Smooth muscle cell (in vitro differentiated cells): Measurements from ENCODE around the gene THBS4. TPM values are rescaled to one million over a fixed set of nuclear protein-coding genes. Genes with fewer than 3 reads are reported as not detected.

Experiments used
- DNase-seq: peaks from one replicate; lab custom pipeline; 2025; ENCODE audit not compliant: unreplicated experiment; lab: John Stamatoyannopoulos, UW
- H2AFZ ChIP-seq: fragments of 200-600 bp; sonication (generic); 2 replicates; pipeline ENCODE4 v1.6.0; 2016; ENCODE audit warnings: antibody characterized with exemption, low read depth, mild to moderate bottlenecking
- H3F3A ChIP-seq: fragments of 200-600 bp; sonication (generic); 2 replicates; pipeline ENCODE4 v1.6.0; 2017; ENCODE audit warnings: antibody characterized with exemption, low read depth
- H3K27ac ChIP-seq: fragments of 200-600 bp; sonication (generic); 2 replicates; pipeline ENCODE4 v1.5.1; 2016; ENCODE audit warnings: low read depth, mild to moderate bottlenecking
- H3K27me3 ChIP-seq: fragments of 200-600 bp; sonication (generic); 2 replicates; pipeline ENCODE4 v1.6.1; 2016; ENCODE audit warnings: low read depth, mild to moderate bottlenecking
- H3K36me3 ChIP-seq: fragments of 200-600 bp; sonication (generic); 2 replicates; pipeline ENCODE4 v1.5.1; 2016; ENCODE audit warnings: low read depth
- H3K4me1 ChIP-seq: fragments of 200-600 bp; sonication (generic); 2 replicates; pipeline ENCODE4 v1.5.1; 2016; ENCODE audit warnings: low read depth
- H3K4me2 ChIP-seq: fragments of 200-600 bp; sonication (generic); 2 replicates; pipeline ENCODE4 v1.6.0; 2016; ENCODE audit warnings: mild to moderate bottlenecking
- H3K4me3 ChIP-seq: fragments of 200-600 bp; sonication (generic); 2 replicates; pipeline ENCODE4 v1.5.1; 2016; ENCODE audit warnings: mild to moderate bottlenecking
- H3K79me2 ChIP-seq: fragments of 200-600 bp; sonication (generic); 2 replicates; pipeline ENCODE4 v1.6.0; 2016; ENCODE audit warnings: low read depth, mild to moderate bottlenecking
- H3K9ac ChIP-seq: fragments of 200-600 bp; sonication (generic); 2 replicates; pipeline ENCODE4 v1.6.0; 2016; ENCODE audit warnings: low read depth
- H3K9me3 ChIP-seq: fragments of 200-600 bp; sonication (generic); replicated peaks from 2 replicates; pipeline ENCODE4 v1.5.1; 2016; ENCODE audit warnings: low read depth
- H4K20me1 ChIP-seq: fragments of 200-600 bp; sonication (generic); 2 replicates; pipeline ENCODE4 v1.6.0; 2016; ENCODE audit warnings: low read depth
- WGBS: methylation state at CpG from one replicate; pipeline ENCODE4 v1.1.7; 2016; ENCODE audit warnings: low lambda C conversion rate; 5-methylcytosine and 5-hydroxymethylcytosine counted together
- polyA plus RNA-seq: library from polyadenylated mRNA; unstranded; fragments of >200 nt; fragmentation: Nextera tagmentation; extraction: Ambion mirVana; gene quantifications from 2 replicates; pipeline ENCODE4 v1.2.1, GENCODE V29; 2016
- total RNA-seq: library from RNA; depleted of rRNA; stranded (reverse); fragments of >200 nt; gene quantifications from 2 replicates; pipeline ENCODE4 v1.2.3, GENCODE V29; 2014
- TF ChIP-seq, protein P1 (sequence below): fragments of 200-600 bp; sonication (generic); IDR thresholded peaks from 2 replicates; pipeline ENCODE4 v1.5.1; 2017; ENCODE audit warnings: borderline replicate concordance, mild to moderate bottlenecking, antibody characterized with exemption; ENCODE audit not compliant: insufficient read depth, poor library complexity, severe bottlenecking

The THBS4 gene
- total and polyA plus RNA-seq, 2 experiments from 2014 or later: 0.61 to 2.9 TPM

DNA sequence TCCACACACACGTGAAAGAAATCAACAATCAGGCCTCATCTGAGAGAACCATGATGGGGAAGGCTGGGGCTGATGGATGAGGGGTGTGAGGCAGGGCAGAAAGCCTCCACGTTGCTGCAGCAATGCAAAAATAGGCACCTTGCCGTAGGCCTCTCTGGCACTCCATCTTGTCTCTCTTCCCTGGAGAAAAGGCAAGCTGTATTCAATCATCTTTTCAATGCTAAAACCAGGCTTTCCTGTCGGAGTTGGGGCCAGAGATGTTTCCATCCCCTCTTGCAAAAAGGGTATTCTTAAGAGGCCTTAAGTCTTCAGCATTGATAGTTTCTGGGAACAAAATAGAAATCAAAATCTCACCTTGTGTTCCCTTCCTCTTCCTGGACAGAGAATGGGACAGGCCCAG lies 80.9 kb downstream of the THBS4 start:
- H3K27ac ChIP-seq: no peak overlapping the region
- H3K9ac ChIP-seq: no peak overlapping the region
- H2AFZ ChIP-seq: no peak overlapping the region
- TF ChIP-seq, protein P1, sequence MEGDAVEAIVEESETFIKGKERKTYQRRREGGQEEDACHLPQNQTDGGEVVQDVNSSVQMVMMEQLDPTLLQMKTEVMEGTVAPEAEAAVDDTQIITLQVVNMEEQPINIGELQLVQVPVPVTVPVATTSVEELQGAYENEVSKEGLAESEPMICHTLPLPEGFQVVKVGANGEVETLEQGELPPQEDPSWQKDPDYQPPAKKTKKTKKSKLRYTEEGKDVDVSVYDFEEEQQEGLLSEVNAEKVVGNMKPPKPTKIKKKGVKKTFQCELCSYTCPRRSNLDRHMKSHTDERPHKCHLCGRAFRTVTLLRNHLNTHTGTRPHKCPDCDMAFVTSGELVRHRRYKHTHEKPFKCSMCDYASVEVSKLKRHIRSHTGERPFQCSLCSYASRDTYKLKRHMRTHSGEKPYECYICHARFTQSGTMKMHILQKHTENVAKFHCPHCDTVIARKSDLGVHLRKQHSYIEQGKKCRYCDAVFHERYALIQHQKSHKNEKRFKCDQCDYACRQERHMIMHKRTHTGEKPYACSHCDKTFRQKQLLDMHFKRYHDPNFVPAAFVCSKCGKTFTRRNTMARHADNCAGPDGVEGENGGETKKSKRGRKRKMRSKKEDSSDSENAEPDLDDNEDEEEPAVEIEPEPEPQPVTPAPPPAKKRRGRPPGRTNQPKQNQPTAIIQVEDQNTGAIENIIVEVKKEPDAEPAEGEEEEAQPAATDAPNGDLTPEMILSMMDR: no peak
- no peaks in the 10 kb centered on the region for H3F3A ChIP-seq
- 91% methylated on average over 4 of the region's 4 CpGs for WGBS
- H3K27me3 ChIP-seq: no peaks in the 10 kb centered on the region
- no peak overlapping the region for H3K4me2 ChIP-seq
- DNase-seq: no peak
- H3K9me3 ChIP-seq: no peaks in the 10 kb centered on the region
- H3K4me3 ChIP-seq: no peak overlapping the region
- peaks cover 14% of the 10 kb centered on the region for H3K4me1 ChIP-seq
- no peaks in the 10 kb centered on the region for H4K20me1 ChIP-seq
- no peaks in the 10 kb centered on the region for H3K36me3 ChIP-seq
- H3K79me2 ChIP-seq: no peaks in the 10 kb centered on the region

DNA sequence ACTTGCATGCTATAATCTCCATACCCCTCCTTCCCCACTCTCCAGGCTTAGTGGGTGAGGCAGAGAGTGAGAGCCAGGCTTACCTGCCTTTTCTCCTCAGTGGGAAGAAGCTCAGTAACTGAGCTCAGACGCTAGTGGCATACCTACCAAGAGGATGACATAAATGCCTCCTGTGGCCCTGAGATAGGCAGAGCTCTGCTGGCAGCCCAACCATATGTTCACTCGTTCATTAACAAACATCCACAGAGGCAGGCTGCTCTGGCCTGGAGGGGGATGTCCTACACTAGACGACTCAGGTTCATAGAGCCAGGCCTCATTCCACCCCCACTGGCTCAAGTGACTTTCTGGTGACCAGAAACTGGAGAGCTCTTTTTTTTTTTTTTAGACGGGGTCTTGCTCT lies 81.3 kb downstream of the THBS4 start:
- Histone ChIP-seq H3K9ac (no peak overlapping the region), H2AFZ (no peak overlapping the region), H3K79me2 (no peaks in the 10 kb centered on the region), H3F3A (no peaks in the 10 kb centered on the region), H4K20me1 (no peaks in the 10 kb centered on the region), H3K4me1 (peaks cover 10% of the 10 kb centered on the region), H3K4me3 (no peak overlapping the region), H3K9me3 (no peaks in the 10 kb centered on the region), H3K4me2 (no peak overlapping the region), H3K27ac (no peak overlapping the region), H3K36me3 (no peaks in the 10 kb centered on the region), H3K27me3 (no peaks in the 10 kb centered on the region)
- DNase-seq: no peak
- 67% methylated on average over 4 of the region's 4 CpGs for WGBS
- TF ChIP-seq, protein P1: no peak

DNA sequence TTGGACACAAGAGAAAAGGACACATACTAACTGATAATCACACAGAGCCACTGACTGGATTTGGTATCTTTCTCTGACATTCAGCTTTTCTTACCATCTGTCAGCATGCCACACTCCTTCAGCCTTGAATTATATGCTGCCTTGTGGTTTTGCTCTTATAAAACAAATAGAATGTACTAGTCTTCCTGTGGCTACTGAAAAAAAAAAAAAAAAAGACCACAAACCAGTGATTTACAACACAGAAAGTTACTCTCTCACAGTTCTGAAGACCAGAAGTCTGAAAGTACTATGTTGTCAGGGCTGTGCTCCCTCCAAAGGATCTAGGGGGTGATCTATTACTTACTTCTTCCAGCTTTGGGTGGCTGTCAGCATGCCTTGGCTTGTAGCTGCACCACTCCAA lies 82.3 kb downstream of the THBS4 start:
- no peak overlapping the region for H3K4me3 ChIP-seq

DNA sequence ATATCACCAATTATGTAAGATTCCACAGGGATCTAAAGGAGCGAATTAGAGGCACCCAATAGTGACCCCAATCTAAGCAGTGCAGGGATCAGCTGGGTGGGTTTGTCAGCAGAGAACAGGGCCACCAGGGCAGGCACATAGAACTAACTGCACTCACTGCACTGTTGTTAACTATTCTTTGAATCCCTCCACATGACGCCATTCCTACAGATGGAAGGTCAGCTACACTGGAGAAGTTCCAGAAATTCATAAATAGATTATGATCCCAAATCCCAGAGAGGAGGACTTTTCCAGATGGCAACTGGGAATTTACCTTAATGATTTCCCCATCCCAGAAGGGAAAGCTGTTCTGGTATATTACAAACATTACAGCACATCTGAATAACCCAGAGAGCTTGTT lies 84.2 kb downstream of the THBS4 start:
- no peaks in the 10 kb centered on the region for H4K20me1 ChIP-seq
- no peaks in the 10 kb centered on the region for H3K4me1 ChIP-seq
- no peak overlapping the region for H2AFZ ChIP-seq
- no peaks in the 10 kb centered on the region for H3K36me3 ChIP-seq
- no peak overlapping the region for H3K27ac ChIP-seq
- no peaks in the 10 kb centered on the region for H3K79me2 ChIP-seq
- TF ChIP-seq, protein P1: no peak
- no peaks in the 10 kb centered on the region for H3K9me3 ChIP-seq
- no peak for DNase-seq
- H3K4me2 ChIP-seq: no peak overlapping the region
- H3K9ac ChIP-seq: no peak overlapping the region
- no peak overlapping the region for H3K4me3 ChIP-seq
- no peaks in the 10 kb centered on the region for H3F3A ChIP-seq
- 95% methylated on average over 2 of the region's 2 CpGs for WGBS
- no peaks in the 10 kb centered on the region for H3K27me3 ChIP-seq

More for the DNA sequence above, 82.3 kb downstream of the THBS4 start:
- H3K27ac ChIP-seq: no peak overlapping the region
- no peaks in the 10 kb centered on the region for H3K79me2 ChIP-seq
- TF ChIP-seq, protein P1: no peak
- no peak overlapping the region for H2AFZ ChIP-seq
- no peaks in the 10 kb centered on the region for H3F3A ChIP-seq
- no peaks in the 10 kb centered on the region for H4K20me1 ChIP-seq
- peaks cover 2% of the 10 kb centered on the region for H3K4me1 ChIP-seq
- no peak overlapping the region for H3K9ac ChIP-seq
- no peaks in the 10 kb centered on the region for H3K9me3 ChIP-seq
- H3K36me3 ChIP-seq: no peaks in the 10 kb centered on the region
- H3K27me3 ChIP-seq: no peaks in the 10 kb centered on the region
- no peak for DNase-seq
- no peak overlapping the region for H3K4me2 ChIP-seq
